ENCODE measurements around the gene PRR29. TPM values are rescaled to one million over a fixed set of nuclear protein-coding genes. Genes with fewer than 3 reads are reported as not detected.
"Not testable (repeated sequence)": the region's sequence is repeated elsewhere in the genome, so short reads cannot be mapped to it uniquely, and the experiment has no call there.

PRR29 gene
- total RNA-seq, 1 donor from 2014 or later, result not detected

DNA sequence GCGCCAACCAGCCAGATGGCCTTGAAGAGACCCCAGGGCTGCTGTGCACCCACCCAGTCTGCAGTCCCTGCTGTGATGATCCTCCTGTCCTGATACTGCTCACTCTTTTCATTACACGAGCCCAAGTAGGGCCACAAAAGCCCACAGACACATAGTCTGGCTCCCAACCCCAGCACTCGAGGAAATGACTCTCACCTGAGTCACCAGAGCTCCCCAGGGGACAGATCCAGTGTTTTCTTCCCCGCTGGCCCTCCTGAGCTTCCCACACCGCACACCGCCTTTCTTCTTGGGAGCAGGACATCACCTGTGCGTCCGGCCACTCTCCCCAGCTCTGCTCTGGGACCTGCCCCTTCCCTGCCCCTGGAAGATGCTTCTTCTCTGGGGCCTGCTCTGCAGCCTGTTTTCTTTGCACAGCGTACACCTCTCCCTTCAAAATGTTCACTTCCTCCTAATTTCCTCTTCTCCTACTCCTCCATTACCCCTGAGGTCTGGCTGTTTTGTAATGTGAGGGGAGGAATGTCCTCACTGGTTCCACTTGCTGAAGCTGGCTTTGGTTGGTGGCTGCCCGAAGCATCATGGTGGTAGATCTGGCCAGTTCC lies 23.5 kb upstream of the PRR29 start:
- ATAC-seq, result peak; percentile 39

DNA sequence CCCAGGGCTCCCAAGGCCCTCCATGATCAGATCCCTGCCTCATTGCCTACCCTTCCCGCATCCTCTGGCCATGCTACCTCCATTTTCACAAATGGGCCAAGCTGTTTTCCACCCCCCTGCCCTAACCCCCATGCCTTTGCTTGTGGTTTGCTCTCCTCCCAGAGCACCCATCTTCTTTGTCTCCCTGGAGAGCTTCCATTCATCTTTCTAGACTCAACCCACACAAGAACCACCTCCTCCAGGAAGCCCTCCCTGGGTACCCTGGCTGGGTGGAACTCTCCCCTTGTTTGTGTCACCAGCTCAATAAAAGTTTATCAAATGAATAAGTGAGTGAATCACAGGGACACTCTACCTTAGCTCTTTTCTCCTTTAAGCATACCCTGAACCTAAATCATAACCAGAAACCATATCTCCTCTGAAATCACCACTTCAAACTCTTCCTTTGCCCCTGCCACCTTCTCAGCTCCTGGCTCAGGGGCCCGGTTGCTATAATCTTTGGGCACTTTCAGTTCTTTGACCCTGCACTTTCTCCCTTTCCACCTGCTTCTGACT lies 22.5 kb upstream of the PRR29 start:
- ATAC-seq, result no peak

DNA sequence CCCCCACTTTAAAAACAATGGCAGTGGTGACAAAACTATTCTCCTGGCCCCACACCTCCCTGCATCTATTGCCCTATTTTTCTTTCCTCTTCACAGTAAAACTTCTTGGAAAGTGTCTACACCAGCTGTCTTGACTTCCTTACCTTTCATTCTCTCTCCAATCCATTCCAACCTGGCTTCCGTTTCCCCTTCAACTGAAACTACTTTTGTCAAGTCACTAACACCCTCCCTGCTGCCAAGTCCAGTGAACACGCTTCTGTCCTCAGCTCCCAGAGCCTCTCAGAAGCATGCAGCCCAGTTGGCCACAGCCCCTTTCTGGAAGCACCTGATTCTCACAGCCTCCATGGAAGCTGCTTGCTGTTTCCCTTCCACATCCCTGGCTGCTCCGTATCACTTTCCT lies 21.4 kb upstream of the PRR29 start:
- ATAC-seq, result no peak

DNA sequence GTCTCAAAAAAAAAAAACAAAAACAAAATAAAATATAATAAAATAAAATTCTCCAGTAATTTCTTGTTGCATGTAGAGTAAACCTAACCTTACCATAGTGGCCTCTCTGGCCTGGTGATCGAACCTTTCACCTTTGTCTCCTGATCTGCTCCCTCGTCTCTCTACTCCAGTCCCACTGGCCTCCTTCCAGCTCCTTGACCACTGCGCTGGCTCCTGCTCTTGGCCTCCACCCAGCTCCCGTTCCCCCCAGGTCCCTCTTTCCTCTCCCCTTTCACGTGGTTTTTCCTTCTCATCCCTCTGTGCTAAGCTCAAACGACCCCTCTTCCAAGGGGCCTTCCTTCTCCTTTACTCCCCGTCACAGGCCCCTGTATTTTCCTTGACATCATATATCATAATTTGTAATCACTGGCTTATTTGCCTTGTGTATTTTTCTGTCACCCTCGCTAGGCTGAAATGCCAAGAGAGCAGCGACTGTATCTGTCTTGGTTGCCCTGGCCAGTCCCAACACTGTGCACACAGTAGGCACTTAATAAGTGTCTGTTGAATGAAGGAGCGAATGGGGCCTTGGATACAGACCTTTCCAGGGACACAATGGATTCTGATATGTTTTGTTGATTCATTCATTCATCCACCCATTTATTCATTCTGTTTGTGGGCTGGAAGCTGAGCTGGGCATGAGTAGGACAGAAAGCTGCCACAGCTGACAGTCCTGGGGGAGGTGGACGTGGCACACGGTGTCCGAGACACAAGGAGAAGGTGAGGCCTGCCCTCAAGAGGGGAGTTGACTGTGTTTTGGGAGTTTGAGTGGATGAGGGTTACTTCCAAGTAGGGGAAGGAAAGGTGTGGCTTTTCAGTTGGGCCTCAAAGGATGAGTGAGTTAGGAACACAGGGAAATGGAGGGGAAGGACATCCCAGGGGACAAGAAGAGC lies 19.6 kb upstream of the PRR29 start:
- no peak for ATAC-seq

DNA sequence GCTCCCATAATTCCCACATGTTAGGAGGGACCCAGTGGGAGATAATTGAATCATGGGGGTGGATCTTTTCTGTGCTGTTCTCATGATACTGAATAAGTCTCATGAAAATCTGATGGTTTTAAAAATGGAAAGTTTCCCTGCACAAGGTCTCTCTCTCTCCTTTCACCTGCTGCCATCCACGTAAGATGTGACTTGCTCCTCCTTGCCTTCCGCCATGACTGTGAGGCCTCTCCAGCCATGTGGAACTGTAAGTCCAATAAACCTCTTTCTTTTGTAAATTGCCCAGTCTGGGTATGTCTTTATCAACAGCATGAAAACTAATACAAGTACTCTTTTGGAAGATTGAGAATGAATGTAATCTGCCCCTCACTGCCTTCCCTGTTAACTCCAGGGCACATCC lies 15.5 kb upstream of the PRR29 start:
- ATAC-seq, result not testable (repeated sequence)

DNA sequence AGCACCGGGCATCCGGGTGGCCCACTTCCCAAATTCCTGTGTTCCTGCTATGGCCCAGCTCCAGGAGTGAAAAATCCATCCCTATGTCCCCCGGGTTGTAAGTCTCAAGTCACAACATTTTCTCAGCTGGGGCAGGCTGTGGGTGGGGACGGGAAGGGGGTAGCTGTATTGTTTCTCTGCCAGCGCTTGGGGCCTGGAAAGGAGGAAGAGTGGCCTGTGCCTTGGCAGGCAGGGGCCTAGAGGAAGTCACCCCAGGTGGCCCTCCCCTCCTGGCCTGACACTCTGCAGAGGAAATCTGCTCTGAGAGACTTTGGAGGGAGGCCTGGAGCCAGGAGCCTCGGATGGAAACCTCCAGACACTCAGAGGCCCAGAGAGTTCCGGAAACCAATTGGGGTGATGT lies 14.8 kb upstream of the PRR29 start:
- no peak for ATAC-seq

DNA sequence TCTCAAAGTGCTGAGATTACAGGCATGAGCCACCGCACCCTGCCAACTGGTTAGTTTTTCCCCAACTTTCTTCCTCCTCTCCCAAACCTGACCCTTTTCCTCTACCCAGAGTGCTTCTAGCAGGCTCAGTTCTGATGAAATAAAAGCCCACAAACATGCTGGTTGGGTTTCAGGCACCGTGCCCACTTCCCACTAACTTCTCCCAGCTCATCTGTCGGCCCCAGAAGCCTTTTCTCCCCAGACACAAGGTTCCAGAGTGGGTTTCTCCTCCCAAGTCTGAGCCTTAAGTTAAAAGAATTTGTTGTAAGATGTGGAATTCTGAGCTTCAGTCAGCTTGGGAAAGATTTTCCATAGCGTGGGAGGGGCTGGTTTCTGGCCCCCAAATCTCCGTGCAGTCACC lies 13.9 kb upstream of the PRR29 start:
- ATAC-seq, result no peak

DNA sequence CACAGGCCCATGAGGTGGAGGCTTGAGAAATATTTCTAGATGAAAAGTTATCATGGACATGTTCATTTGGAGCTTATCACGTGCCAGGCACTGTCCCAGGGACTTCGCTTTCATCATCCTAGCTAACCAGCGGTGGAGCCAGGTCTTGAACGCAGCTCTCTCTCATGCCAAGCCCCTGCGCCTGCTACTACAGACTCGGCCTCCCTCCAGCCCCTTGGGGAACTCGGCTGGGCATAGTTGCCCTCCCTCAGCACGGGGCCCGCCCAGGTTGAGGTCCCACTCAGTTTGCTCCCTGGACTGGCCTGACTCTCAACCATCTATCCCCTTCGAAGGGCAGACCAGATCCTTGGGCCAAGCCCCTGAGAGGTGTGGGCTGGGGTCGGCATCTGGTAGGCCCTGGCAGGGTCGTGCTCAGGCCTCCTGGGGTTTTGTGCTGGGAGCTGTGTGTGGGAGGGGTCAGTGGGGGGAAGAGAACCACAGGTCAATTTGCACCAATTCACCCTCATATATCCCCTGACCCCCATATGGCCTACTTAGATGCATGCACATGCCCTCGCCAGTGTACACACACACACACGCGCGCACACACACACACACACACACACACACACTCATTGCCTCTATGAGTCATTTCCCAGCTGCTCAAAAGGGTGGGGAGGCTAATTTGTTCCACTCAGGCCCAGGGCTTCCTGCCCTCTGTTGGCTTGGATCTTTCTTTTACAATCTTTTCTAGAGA lies 13.3 kb upstream of the PRR29 start:
- peak; percentile 90 for ATAC-seq

DNA sequence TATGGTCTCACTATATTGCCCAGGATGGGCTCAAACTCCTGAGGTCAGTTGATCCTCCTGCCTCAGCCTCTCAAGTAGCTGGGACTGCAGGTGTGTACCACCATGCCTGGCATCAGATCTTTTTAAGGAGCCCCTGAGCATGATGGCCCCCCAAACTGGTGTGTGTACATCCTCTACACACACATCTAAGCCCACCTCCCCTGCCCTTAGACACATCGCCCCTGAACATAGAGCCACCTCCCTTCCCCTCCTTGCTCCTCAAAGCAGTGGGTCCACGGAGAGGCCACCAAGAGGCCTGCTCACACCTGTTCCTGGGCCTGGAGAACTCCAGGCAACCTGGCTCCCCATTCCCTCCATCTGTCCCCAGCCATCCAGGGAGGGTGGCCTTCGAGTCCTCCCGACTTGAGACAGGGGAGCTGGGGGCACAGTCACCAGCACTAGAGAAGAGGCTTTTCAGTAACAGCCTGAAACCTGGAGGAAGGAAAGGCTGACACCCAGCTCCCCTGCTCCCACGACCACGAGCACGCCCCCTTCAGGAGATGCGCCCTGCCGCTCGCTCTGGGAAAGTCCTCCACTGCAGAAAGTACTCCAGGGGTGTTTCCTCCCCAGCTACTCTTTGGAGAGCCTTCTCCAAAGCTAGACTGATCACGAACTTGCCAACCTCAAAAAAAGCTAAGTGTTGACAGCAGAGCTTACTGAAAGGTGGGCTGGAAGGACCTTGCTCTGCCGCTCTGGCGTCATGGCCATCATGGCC lies 12.6 kb upstream of the PRR29 start:
- no peak for ATAC-seq

DNA sequence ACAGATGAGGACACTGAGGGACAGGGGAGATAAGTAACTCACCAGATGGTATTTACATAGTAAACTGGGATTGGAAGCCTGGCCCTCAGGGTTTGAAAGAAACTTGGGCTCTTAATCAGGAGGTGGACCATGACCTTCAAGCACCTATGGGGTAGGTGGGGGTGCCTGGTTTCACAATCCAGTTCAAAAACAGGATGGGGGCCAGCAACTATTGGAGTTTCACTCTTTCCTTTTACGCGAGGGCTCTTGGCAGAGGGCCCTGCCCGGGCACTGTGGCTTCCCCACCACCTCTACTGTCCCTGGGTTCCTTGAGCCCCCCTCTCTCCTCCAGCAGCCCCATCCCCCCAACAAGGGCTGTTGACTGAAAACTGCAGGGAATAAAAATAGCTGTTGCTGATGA lies 11.3 kb upstream of the PRR29 start:
- no peak for ATAC-seq

DNA sequence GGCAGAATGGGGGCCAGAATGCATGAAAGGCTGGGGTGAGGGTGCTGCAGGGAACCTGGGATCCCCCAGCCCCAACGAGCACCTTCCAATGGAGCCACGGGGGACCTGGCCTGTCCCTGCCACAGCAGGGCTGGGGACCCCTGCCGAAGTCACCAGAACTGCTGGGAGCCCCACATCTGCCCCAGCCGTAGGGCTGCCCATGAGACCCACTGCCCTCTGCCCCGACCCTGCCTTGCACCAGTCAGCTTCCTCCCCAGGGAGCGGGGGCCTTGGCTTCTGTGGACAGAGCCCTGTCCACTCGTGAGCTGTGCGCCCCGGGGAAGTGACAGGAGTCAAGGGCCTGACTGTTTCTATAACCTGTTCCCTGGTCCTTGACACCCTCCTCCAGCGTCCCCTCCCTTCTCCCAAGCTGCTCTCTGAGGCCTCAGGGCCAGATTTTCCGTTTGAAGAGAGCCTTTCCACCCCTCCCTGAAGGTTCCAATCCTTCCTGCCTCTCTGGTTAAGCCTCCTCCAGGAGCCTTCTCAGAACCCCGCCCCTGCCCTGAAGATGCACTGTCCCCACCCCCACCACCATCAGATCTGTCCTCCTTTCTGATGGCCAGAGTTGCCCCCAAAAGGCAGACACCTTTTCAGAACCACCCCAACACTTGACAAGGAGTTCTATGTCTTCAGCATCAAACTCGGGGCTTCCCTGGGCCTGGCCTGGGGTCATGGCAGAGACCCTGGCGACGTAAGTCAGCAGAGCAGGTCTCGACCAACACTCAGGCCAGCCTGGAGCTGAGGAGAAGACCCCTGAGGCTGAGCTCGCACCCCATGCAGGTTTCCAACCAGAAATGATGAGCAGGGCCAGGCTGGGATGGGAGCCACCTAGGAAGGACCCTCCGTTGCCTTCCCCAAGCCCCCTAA lies 10.7 kb upstream of the PRR29 start:
- ATAC-seq, result no peak

DNA sequence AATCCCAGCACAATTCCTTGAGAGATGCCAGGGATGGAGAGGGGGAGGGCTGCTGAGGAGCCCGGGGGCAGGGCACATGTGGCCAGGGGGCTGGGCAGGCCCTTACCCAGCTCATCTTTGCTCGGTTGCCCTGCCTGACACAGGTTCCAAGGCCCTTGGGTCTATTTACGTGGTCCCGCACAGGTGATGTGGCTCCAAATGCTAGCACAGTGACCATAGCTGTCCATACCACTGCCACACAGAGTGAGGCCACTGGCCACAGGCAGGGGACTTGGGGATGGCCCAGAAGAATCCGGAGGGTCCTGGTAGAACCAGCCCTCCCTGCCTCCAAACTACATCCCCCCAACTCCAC lies 10.0 kb upstream of the PRR29 start:
- ATAC-seq, result no peak

DNA sequence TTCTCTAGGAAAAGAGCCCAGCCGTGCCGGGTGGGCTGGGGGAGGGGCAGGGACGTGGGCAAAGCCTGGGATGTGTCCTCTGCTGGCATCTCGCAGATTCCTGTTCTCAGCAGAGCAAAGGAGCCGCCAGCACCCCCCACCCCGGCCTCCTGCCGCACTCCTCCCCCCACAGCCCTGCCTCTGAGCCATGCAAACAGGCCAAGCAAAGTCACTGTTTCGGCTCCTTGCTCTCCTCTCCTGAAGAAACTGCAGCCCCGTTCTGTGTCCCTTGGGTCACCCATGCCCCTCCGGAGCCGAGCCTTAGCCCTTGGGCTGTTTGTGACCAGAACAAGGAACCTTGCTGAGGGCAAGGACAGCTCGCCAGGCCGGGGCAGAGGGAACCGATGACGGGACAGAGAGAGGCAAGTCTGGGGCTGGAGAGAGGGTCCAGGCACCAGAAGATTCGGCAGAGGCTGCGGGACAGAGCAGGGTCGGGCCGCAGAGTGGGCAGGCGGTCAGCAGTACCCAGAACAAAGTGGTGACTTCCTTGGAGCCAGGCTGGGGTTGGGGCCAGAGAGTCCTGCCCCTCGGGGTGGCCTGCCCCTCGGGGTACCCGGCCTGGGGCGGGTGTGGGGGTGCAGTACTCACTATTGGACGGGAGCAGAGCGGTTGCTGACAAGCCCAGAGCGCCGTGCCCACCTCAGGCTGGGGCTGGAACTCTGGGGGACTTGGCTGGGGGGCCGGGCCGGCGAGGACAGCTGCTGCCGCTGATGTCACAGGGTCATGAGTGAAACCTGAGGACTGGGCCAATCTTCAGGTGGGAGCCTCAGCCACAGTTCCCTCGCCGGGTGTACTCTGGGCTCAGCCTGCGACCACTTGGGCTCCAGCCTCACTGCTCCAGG lies 9.2 kb upstream of the PRR29 start:
- ATAC-seq, result no peak

DNA sequence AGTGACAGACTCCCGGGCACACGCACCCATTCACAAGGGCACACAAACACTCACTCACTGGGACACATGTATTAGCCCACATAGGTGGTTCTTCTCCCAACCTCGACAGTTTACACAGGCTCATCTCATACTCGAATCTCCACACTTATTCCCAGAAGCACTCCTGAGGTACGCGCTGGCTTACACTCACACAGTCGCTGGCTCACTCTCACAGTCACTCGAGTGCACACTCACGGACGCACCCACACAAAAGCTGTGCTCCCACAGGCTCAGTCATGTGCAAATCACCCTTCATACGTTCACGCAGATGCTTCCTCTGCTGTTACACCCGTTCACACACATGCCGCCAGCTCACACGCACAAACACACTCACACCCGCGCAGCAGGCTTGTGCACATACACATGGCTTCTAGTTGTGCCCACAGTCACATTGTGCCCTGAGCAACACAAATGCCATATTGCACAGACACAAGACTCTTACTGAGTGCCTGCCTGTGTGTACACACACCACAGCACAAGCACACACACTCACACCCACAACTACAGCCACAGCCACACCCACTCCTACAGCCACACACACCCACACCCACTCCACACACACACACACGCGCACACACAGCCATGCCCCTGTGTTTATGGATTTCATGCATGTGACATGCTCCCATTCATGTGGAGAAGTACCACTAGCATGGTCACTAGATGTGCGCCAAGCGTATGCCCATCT lies 8.4 kb upstream of the PRR29 start:
- ATAC-seq, result no peak

DNA sequence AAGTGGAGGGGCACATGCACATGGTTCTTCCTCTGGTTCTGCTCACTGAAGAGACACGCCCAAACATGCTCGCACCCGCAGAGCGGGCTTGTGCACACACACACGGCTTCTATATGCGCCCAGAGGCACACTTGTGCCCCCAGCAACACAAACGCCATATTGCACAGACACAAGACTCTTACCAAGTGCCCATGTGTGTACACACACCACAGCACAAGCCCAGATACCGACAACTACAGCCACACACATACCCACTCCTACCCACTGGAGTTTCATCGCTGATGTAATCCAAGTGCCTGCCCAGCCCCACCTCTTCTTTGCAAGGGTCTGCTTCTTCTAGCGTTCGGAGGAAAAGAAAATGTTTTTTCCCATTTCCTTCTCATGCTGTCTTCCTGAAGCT lies 6.5 kb upstream of the PRR29 start:
- ATAC-seq, result no peak

DNA sequence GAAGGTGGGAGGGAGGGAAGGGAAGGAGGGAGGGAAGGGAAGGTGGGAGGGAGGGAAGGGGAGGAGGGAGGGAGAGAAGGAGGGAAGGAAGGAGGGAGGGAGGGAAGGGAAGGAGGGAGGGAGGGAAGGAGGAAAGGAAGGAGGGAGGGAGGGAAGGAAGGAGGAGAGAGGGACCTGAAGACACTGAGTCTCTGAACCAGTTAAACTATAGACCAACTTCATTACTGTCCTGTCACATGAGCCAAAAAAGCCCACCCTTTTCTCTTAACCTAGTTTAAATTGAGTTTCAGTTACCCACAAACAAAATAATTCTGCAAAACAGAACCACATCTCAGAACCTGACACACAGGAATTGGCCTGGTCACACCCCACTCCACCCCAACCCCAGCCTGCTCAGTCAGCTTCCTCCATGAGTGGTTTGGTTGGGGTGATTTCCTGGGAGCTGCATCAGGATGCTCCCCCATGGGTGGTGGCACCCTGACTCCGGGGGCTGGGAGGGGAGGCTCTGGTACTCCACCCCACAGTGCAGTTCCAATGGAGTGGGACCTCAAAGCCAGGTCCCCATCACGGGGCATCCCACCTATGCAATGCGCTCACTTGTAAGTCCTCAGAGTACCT lies 4.7 kb upstream of the PRR29 start:
- ATAC-seq, result peak; percentile 38

DNA sequence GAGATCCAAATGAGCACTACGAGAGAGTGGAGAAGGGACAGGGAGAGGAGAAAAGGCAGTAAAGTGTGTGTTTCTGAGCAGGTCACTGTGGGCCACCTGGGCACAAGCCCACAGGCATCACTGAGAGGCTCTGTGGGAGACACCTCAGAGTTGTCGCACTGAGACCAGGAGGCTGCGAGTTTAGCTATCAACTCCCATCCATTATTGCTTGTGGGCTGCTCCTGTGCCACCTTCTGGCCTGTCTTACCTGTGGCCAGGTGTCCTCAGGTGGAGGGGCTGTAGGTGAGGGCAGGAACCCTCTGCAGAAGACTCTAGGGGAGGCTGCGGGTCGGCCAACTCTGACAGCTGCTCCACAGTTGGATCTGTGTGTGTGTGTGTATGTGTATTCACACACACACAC lies 2.5 kb upstream of the PRR29 start:
- ATAC-seq, result no peak

DNA sequence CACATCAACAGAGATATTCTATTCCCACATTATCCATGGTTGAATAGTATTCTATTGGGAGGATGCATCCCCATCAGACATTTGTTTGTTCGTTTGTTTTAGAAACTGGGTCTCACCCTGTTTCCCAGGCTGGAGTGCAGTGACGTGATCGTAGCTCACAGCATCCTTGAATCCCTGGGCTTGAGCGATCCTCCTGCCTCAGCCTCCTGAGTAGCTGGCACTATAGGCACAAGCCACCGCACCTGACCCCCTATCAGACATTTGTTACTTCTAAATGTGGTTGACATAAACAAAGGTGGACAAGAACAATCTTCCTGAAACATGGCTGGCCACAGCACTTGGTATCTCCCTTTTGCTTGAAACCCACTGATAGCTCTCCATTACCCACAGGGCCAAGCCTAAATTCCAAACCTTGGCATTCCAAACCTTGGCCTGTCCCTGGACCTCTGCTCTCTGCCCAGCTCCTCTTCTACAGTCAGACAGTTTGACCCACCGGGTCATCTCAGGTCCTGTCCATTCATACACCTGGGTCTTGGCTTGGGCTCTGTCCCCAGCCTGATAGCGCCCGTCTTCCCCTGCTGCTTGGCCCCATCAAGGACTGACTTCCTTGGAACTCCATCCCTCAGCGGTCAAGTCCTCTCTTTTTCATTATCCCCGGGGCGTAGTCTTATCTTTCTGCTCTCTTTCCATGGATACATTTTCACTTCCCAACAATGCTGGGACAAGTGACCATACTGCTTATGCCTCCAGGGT lies 1.5 kb upstream of the PRR29 start:
- ATAC-seq, result no peak

All from esophagus mucosa (tissue), 1 donor.